Measurements from ENCODE around the gene SERGEF. TPM values are rescaled to one million over a fixed set of nuclear protein-coding genes. Genes with fewer than 3 reads are reported as not detected.

Gene SERGEF
- total and polyA plus RNA-seq, 2 of the 4 experiments (the other 2 are of a cell fraction): 12.2 to 18.1 TPM

DNA sequence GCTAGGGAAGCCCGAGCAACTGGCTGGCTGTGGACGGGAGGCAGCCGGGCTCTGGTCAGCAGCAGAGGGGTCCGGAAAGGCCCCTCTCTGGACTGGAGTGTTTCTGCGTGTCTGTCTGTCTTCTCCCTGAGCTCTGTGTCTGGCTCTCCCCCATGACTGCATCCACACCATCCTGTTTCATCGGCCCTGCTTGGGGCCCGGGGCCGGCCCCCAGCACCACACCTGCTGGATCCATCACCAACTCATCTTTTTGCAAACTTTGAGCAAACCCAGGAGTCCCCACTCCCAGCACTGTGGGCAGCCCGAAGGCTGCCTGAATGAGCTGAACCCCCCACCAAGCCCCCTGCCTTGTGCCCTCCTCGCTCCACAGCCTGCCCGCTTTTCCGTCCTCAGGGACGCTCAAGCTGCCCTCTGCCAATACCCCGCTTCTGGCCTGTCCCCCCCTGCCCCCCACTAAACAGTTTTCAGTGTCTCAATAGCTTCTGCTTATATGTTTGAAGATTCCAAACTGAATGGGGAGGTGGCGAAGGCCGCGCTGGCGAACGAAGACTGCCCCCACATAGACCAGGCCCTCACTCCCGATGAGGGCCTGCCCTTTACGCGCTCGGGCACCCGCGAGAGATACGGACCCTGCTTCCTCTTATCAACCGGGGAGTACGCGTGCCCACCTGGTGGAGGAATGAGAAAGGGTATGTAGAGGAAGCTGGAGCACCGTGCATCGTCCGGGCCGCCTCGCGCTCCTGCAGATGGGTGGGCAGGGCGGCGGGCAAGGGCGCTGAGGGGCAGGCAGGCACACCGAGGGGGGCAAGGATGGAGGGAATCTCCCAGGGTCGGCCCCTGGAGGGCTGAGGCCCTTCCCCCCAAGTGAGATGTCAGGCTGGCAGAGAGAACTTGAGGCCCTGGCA, 233.6 kb downstream of the SERGEF start:
- Histone ChIP-seq H3K9ac (ENCODE audit: low read depth, low read length) (no peak overlapping the region), H4K8ac (ENCODE audit: low read depth in 2 of 2, low read length in 2 of 2) (no peak overlapping the region), H3K4me3 (ENCODE audit: insufficient read depth, low read depth, low read length) (no peak overlapping the region), H3K4ac (ENCODE audit: low read depth, low read length) (no peak overlapping the region), H4K91ac (ENCODE audit: insufficient read depth, low read depth, low read length) (no peak overlapping the region), H2BK5ac (ENCODE audit: low read depth, low read length, poor library complexity, severe bottlenecking) (no peak overlapping the region), H2AK5ac (ENCODE audit: low read depth, low read length) (no peak overlapping the region), H3K9me1 (ENCODE audit: insufficient read depth, low read length) (no peaks in the 10 kb centered on the region), H4K5ac (ENCODE audit: low read depth, low read length) (no peak overlapping the region), H3K56ac (ENCODE audit: extremely low read depth, insufficient read depth, low read length) (no peak overlapping the region), H3K4me1 (ENCODE audit: control insufficient read depth, insufficient read depth, low read length) (no peaks in the 10 kb centered on the region), H3K27me3 (ENCODE audit: control insufficient read depth, insufficient read depth, low read length) (no peaks in the 10 kb centered on the region; the same call in 1 of the 2 replicates), H3K36me3 (ENCODE audit: control insufficient read depth, insufficient read depth, low read length) (no peaks in the 10 kb centered on the region), H4K20me1 (ENCODE audit: insufficient read depth, low read length) (no peaks in the 10 kb centered on the region), H3K9me3 (ENCODE audit: control insufficient read depth, insufficient read depth, low read length) (no peaks in the 10 kb centered on the region), H3K14ac (replicated peaks; ENCODE audit: low read depth, low read length) (no peak overlapping the region), H2BK15ac (ENCODE audit: low read depth, low read length) (no peak overlapping the region), H2BK120ac (ENCODE audit: low read depth, low read length) (no peak overlapping the region), H2BK20ac (ENCODE audit: low read depth, low read length) (no peak overlapping the region), H2AFZ (replicated peaks; ENCODE audit: low read length, poor library complexity) (peak overlapping the region; percentile 44), H3K23ac (ENCODE audit: low read depth, low read length) (no peak overlapping the region), H3K27ac (ENCODE audit: insufficient read depth, low read length) (no peak overlapping the region), H2AK9ac (replicated peaks; ENCODE audit: low read depth, low read length, poor library complexity) (no peak overlapping the region), H3K4me2 (ENCODE audit: low read depth, low read length) (no peak overlapping the region), H3K79me1 (ENCODE audit: low read depth in 1 of 2, low read length in 2 of 2) (no peaks in the 10 kb centered on the region), H3K18ac (ENCODE audit: low read depth, low read length) (no peak overlapping the region)
- intact Hi-C loops (cut with micrococcal nuclease): no loop called here
- ChIA-PET POLR2A (ENCODE audit: unreplicated experiment) (no interaction called here), CTCF (no interaction called here)
- WGBS, 2 experiments (ENCODE audit: extremely low coverage in 2 of 2, insufficient read length in 1 of 2): 98% methylated on average over 7 of the region's 40 CpGs; no CpG with 5 or more reads in 1 of the 2 experiments
- ATAC-seq (ENCODE audit: low read depth) (no peak), DNase-seq (no peak)
- dilution Hi-C loops (cut with HindIII; ENCODE audit: low sequenced_read_pairs, unreplicated experiment): no loop called here
- in situ Hi-C loops (cut with MboI; ENCODE audit: low sequenced_read_pairs): no loop called here
- no TSS peak for BruUV-seq (replicated peaks)
- TF ChIP-seq RAD21 (IDR thresholded peaks at IDR 0.05; ENCODE audit: low read length) (no peak), SMC3 (IDR thresholded peaks at IDR 0.05; ENCODE audit: low read depth, low read length) (no peak), MAFK (IDR thresholded peaks at IDR 0.05; ENCODE audit: low read depth, low read length) (no peak), FOS (IDR thresholded peaks at IDR 0.05; ENCODE audit: low read depth, low read length) (no peak), NFE2L2 (IDR thresholded peaks at IDR 0.05; ENCODE audit: low read depth, low read length) (no peak), BHLHE40 (IDR thresholded peaks at IDR 0.05; ENCODE audit: low read depth, low read length) (no peak), MAZ (IDR thresholded peaks at IDR 0.05; ENCODE audit: borderline replicate concordance, low read depth, low read length) (no peak), RFX5 (IDR thresholded peaks at IDR 0.05; ENCODE audit: low read depth, low read length) (no peak), MXI1 (IDR thresholded peaks at IDR 0.05; ENCODE audit: borderline replicate concordance, low read depth, low read length) (no peak), RCOR1 (IDR thresholded peaks at IDR 0.05; ENCODE audit: insufficient replicate concordance, low read length) (no peak), POLR2A (IDR thresholded peaks at IDR 0.05; ENCODE audit: low read depth, low read length) (no peak), CHD1 (IDR thresholded peaks at IDR 0.05; ENCODE audit: low read depth, low read length) (no peak)
- TF ChIP-seq, protein P1, sequence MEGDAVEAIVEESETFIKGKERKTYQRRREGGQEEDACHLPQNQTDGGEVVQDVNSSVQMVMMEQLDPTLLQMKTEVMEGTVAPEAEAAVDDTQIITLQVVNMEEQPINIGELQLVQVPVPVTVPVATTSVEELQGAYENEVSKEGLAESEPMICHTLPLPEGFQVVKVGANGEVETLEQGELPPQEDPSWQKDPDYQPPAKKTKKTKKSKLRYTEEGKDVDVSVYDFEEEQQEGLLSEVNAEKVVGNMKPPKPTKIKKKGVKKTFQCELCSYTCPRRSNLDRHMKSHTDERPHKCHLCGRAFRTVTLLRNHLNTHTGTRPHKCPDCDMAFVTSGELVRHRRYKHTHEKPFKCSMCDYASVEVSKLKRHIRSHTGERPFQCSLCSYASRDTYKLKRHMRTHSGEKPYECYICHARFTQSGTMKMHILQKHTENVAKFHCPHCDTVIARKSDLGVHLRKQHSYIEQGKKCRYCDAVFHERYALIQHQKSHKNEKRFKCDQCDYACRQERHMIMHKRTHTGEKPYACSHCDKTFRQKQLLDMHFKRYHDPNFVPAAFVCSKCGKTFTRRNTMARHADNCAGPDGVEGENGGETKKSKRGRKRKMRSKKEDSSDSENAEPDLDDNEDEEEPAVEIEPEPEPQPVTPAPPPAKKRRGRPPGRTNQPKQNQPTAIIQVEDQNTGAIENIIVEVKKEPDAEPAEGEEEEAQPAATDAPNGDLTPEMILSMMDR (conservative IDR thresholded peaks at IDR 0.05; ENCODE audit: low read depth, low read length): no peak
- TF ChIP-seq, protein P2, sequence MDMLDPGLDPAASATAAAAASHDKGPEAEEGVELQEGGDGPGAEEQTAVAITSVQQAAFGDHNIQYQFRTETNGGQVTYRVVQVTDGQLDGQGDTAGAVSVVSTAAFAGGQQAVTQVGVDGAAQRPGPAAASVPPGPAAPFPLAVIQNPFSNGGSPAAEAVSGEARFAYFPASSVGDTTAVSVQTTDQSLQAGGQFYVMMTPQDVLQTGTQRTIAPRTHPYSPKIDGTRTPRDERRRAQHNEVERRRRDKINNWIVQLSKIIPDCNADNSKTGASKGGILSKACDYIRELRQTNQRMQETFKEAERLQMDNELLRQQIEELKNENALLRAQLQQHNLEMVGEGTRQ (IDR thresholded peaks at IDR 0.05; ENCODE audit: low read depth, low read length): no peak
- TF ChIP-seq, protein P3, sequence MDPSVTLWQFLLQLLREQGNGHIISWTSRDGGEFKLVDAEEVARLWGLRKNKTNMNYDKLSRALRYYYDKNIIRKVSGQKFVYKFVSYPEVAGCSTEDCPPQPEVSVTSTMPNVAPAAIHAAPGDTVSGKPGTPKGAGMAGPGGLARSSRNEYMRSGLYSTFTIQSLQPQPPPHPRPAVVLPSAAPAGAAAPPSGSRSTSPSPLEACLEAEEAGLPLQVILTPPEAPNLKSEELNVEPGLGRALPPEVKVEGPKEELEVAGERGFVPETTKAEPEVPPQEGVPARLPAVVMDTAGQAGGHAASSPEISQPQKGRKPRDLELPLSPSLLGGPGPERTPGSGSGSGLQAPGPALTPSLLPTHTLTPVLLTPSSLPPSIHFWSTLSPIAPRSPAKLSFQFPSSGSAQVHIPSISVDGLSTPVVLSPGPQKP (IDR thresholded peaks at IDR 0.05; ENCODE audit: borderline replicate concordance, low read depth, low read length): no peak

Data from IMR-90 (cell line).